ENCODE results near the gene GABBR2. TPM values are rescaled to one million over a fixed set of nuclear protein-coding genes. Genes with fewer than 3 reads are reported as not detected.

GABBR2 gene
- total RNA-seq, 6 experiments from 2014 or later, result not detected

- no peaks in the 10 kb centered on the region for H3K4me1 ChIP-seq
- 94% methylated on average over 3 of the region's 7 CpGs for WGBS (ENCODE audit: insufficient coverage, low coverage, low lambda C conversion rate, missing lambda C conversion rate)
- ATAC-seq (no peak), DNase-seq (no peak)
- H3K4me3 ChIP-seq, result no peak overlapping the region
- no peaks in the 10 kb centered on the region for H3K9me3 ChIP-seq
- TF ChIP-seq CTCF (IDR thresholded peaks at IDR 0.05) (no peak), POLR2A (IDR thresholded peaks at IDR 0.05) (no peak)
- H3K36me3 ChIP-seq, result no peaks in the 10 kb centered on the region
- H3K27me3 ChIP-seq, result no peaks in the 10 kb centered on the region
- H3K27ac ChIP-seq, result no peak overlapping the region
- intact Hi-C loops (cut with DNase I), result no loop called here
These were observed 208.3 kb downstream of the GABBR2 start for GRCh38 chr9:98500337-98500919.

- Histone ChIP-seq H3K36me3 (no peaks in the 10 kb centered on the region), H3K4me3 (no peak overlapping the region), H3K9me3 (no peaks in the 10 kb centered on the region), H3K27me3 (no peaks in the 10 kb centered on the region), H3K4me1 (peaks cover 0 to 15% (median 1%) of the 10 kb centered on the region in 4 donors), H3K27ac (no peak overlapping the region)
- WGBS (ENCODE audit: insufficient coverage, low coverage, low lambda C conversion rate, missing lambda C conversion rate), result 100% methylated on average over 2 of the region's 3 CpGs
- intact Hi-C loops (cut with DNase I), result no loop called here
- no peak for DNase-seq
- no peak for TF ChIP-seq POLR2A (IDR thresholded peaks at IDR 0.05)
- no peak for TF ChIP-seq CTCF (IDR thresholded peaks at IDR 0.05)
- no peak for ATAC-seq
These were observed 213.2 kb downstream of the GABBR2 start for GRCh38 chr9:98495530-98495929.

DNA sequence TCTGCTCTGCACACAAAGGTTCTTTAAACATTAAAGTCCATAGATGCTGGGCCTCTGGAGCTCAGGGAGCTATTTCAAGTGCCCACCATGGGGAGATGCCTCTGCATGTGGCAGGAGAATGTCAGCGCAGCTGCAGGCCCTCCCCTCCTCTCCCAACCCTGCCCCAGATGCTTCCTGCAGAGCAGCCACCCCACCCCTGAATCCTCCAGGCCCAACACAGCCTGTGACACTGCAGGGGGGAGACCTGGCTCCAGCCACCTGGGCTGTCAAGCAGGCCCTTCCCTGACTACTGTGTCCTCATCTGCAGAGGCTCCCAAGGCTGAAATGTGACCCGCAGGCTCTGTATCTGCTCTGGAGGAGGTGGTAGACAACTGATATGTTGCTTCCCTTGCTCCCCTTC, 213.9 kb downstream of the GABBR2 start:
- no peaks in the 10 kb centered on the region for H3K9me3 ChIP-seq
- H3K4me1 ChIP-seq, result peaks cover 0 to 19% (median 2%) of the 10 kb centered on the region in 4 donors
- no peak overlapping the region for H3K27ac ChIP-seq
- WGBS (ENCODE audit: insufficient coverage, low coverage, low lambda C conversion rate, missing lambda C conversion rate), result no CpG with 5 or more reads among the region's 2 CpGs
- H3K4me3 ChIP-seq, result no peak overlapping the region
- DNase-seq, result no peak
- H3K36me3 ChIP-seq, result no peaks in the 10 kb centered on the region
- H3K27me3 ChIP-seq, result no peaks in the 10 kb centered on the region
- intact Hi-C loops (cut with DNase I), result no loop called here
- no peak for TF ChIP-seq CTCF (IDR thresholded peaks at IDR 0.05)
- TF ChIP-seq POLR2A (IDR thresholded peaks at IDR 0.05), result no peak
- peak in 1 of 4 donors; percentile 22 for ATAC-seq

- intact Hi-C loops (cut with DNase I), result no loop called here
- 16% methylated on average over 3 of the region's 3 CpGs for WGBS (ENCODE audit: insufficient coverage, low coverage, low lambda C conversion rate, missing lambda C conversion rate)
- Histone ChIP-seq H3K4me1 (peaks cover 0 to 19% (median 2%) of the 10 kb centered on the region in 4 donors), H3K27me3 (no peaks in the 10 kb centered on the region), H3K4me3 (no peak overlapping the region), H3K9me3 (no peaks in the 10 kb centered on the region), H3K27ac (peak overlapping the region in 2 of 3 donors; percentile 3 to 52), H3K36me3 (no peaks in the 10 kb centered on the region)
- peak in 3 of 4 donors; percentile 26 to 88 (median 65) for ATAC-seq
- TF ChIP-seq POLR2A (IDR thresholded peaks at IDR 0.05), result no peak
- no peak for TF ChIP-seq CTCF (IDR thresholded peaks at IDR 0.05)
- DNase-seq, result no peak
These were observed 216.9 kb downstream of the GABBR2 start for GRCh38 chr9:98491828-98492227.

Measured in right lobe of liver (tissue), 6 donors.